OCI-M1 (cell line): Measurements from ENCODE around the gene TAF11L11.
"Not testable (repeated sequence)": the region's sequence is repeated elsewhere in the genome, so short reads cannot be mapped to it uniquely, and the experiment has no call there.

Source experiments
- DNase-seq: peaks from one replicate; lab custom pipeline; 2025; lab: John Stamatoyannopoulos, UW

The TAF11L11 gene

DNA sequence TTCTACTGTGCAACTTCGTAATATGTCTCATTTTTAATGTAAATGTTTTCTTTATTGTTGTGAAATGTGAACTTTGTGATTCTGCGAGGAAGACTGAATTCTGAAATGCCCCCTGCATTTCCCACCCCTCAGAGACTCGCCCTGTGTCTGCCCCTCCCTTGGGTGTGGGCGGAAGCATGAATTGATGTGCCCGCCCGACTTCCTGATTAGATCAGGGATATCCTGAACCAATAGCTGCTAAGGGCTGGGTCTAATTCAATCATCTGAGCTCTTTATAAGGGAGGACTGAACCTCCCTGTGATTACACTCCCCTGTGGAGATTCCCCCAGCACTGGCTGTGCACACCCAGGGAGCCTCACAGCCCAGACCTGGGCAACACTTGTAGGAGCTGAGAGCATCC, at the start of gene TAF11L11:
Gene TAF11L11 (plus strand): TSS at position 304 of the 400 bp plus-strand sequence.
- not testable (repeated sequence) for DNase-seq

DNA sequence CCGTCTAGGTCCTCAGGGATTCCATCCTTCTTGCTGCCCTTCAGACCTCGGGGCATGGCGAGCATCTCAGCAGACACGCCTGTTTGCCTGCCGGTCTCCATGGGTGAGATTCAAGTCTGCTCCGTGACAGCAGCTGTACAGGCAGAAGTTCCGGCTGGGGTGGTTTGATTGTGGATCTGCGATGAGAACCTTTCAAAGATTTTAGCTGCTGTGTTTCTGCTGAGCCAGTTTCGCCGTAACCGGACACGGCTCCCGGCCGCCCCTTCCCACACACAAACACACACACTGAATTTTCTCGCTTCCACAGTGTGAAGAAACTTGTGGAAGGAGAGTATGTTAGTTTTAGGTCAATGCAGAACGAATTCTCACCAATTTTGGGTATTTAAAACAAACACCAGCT, 18.3 kb upstream of the TAF11L11 start, which contains the start of gene TAF11L7:
Gene TAF11L7 (minus strand): TSS at position 101 of the 400 bp plus-strand sequence.
- not testable (repeated sequence) for DNase-seq

DNA sequence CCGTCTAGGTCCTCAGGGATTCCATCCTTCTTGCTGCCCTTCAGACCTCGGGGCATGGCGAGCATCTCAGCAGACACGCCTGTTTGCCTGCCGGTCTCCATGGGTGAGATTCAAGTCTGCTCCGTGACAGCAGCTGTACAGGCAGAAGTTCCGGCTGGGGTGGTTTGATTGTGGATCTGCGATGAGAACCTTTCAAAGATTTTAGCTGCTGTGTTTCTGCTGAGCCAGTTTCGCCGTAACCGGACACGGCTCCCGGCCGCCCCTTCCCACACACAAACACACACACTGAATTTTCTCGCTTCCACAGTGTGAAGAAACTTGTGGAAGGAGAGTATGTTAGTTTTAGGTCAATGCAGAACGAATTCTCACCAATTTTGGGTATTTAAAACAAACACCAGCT, 13.1 kb upstream of the TAF11L11 start, which contains the start of gene TAF11L8:
Gene TAF11L8 (minus strand): TSS at position 101 of the 400 bp plus-strand sequence.
- not testable (repeated sequence) for DNase-seq

DNA sequence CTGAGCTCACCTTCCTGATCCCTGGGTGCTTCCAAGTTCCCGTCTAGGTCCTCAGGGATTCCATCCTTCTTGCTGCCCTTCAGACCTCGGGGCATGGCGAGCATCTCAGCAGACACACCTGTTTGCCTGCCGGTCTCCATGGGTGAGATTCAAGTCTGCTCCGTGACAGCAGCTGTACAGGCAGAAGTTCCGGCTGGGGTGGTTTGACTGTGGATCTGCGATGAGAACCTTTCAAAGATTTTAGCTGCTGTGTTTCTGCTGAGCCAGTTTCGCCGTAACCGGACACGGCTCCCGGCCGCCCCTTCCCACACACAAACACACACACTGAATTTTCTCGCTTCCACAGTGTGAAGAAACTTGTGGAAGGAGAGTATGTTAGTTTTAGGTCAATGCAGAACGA, 9.7 kb upstream of the TAF11L11 start, which contains the start of gene TAF11L9:
Gene TAF11L9 (minus strand): TSS at position 140 of the 400 bp plus-strand sequence.
- not testable (repeated sequence) for DNase-seq

DNA sequence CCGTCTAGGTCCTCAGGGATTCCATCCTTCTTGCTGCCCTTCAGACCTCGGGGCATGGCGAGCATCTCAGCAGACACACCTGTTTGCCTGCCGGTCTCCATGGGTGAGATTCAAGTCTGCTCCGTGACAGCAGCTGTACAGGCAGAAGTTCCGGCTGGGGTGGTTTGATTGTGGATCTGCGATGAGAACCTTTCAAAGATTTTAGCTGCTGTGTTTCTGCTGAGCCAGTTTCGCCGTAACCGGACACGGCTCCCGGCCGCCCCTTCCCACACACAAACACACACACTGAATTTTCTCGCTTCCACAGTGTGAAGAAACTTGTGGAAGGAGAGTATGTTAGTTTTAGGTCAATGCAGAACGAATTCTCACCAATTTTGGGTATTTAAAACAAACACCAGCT, 6.3 kb upstream of the TAF11L11 start, which contains the start of gene TAF11L10:
Gene TAF11L10 (minus strand): TSS at position 101 of the 400 bp plus-strand sequence.
- DNase-seq = not testable (repeated sequence)

DNA sequence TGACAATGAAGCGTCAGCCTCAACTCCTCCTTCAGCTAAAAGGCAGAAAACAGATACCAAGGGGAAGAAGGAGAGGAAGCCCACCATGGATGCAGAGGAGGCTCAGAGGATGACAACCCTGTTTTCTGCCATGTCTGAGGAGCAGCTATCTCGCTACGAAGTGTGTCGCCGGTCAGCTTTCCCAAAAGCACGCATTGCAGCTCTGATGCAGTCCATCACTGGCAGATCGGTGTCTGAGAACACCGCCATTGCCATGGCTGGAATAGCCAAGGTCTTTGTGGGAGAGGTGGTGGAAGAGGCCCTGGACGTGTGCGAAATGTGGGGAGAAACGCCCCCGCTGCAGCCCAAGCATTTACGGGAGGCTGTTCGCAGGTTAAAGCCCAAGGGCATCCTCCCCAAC, 968 bp downstream of the TAF11L11 start:
- DNase-seq = no peak

DNA sequence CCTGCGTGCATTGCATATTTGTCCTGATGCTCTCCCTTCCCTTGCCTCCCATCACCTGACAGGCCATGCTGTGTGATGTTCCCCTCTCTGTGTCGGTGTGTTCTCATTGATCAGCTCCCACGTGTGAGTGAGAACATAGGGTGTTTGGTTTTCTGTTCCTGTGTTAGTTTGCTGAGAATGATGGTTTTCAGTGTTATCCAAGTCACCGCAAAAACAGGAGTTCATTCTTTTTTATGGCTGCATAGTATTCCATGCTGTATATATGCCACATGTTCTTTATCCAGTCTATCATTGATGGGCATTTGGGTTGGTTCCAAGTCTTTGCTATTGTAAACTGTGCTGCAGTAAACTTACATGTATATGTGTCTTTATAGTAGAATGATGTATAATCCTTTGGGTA, 3.5 kb downstream of the TAF11L11 start:
- DNase-seq = not testable (repeated sequence)

DNA sequence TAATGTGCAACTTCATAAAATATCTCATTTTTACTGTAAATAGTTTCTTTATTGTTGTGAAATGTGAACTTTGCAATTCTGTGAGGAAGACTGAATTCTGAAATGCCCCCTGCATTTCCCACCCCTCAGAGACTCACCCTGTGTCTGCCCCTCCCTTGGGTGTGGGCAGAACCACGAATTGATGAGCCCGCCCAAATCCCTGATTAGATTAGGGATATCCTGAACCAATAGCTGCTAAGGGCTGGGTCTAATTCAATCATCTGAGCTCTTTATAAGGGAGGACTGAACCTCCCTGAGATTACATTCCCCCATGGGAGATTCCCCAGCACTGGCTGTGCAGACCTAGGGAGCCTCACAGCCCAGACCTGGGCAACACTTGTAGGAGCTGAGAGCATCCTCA, 6.1 kb downstream of the TAF11L11 start, which contains the start of gene TAF11L12:
Gene TAF11L12 (plus strand): TSS at position 301 of the 400 bp plus-strand sequence.
- DNase-seq = not testable (repeated sequence)

DNA sequence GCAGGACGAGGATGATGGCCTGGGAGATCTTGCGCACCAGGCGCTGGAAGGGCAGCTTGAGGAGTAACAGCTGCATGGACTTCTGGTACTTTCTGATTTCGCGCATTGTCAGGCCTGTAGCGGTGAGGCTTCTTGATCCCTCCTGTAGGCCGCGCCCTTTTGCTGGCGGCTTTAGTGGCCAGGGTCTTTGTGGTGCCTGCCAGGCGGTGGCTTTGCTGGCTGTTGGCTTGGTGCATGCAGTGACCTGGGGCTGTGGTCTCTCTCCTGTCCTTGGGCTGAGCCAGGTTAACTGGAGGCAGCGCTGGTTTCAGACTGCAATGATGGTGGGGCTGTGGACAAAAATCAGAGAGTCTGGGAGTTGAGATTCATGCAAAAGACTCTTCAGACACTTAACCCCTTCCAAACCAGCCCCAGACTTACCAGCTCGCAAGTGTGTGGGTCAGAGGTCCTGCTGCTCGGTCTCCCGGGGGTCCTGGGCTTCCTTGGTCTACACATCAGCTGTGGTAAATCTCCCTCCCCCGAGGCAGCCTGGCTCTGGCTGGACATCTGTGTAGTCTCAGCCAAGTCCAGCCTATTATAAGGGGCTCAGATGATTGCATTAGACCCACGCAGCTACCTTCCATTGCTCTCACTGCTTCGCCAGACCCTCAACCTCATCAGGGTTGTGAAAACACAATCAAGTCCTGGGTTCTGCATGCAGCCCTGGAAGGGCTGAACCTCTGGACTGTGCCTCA, 11.1 kb downstream of the TAF11L11 start:
- DNase-seq = no peak

DNA sequence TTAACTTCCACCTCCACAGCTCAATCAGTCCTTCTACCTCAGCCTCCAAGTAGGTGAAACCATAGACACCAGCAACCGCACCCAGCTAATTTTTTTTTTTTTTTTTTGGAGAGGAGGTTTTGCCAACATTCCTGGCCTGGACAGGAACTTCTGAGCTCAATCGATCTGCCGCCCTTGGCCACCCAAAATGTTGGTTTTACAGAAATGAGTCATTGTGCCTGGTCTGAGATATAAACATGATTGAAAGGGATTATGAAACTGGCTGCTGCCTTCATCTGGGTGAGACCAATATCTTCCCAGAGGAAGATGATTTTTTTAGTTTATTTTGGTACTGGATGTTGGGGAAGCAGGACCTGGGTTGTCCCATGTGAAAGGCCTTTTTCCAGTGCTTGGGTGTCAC, 15.4 kb downstream of the TAF11L11 start:
- DNase-seq = no peak

DNA sequence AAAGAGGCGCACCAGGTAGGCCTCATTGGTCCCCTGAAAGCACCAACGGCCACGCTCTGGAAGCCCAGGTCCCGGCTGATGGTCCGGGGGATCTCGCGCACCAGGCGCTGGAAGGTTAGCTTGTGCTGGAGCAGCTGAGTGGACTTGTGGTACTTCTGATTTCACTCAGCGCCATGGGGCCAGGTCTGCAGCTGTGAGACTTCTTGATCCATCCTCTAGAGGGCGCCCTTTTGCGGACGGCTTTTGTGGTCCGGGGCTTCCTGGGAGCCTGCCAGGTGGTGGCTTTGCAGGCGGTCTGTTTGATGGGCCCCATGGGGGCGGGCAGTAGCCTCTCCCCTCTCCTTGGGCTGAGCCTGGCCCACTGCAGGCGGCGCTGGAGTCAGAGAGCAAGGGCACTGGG, 16.6 kb downstream of the TAF11L11 start:
- no peak for DNase-seq

DNA sequence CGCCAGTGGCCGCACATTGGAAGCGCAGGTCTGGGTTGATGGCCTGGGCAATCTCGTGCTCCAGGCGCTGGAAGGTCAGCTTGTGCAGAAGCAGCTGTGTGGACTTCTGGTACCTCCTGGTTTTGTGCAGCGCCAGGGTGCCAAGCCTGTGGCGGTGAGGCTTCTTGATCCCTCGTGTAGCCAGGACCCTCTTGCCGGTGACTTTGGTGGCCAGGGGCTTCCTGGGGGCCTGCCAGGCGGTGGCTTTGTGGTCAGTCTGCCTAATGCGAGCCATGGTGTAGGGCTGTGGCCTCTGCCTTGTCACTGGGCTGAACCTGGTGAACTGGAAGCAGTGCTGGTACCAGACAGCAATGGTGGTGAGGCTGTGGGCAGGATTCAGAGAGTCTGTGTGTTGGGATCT, 21.7 kb downstream of the TAF11L11 start:
- no peak for DNase-seq

DNA sequence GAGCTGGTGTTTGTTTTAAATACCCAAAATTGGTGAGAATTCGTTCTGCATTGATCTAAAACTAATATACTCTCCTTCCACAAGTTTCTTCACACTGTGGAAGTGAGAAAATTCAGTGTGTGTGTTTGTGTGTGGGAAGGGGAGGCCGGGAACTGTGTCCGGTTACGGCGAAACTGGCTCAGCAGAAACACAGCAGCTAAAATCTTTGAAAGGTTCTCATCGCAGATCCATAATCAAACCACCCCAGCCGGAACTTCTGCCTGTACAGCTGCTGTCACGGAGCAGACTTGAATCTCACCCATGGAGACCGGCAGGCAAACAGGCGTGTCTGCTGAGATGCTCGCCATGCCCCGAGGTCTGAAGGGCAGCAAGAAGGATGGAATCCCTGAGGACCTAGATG, 27.8 kb downstream of the TAF11L11 start, which contains the start of gene TAF11L13:
Gene TAF11L13 (plus strand): TSS at position 301 of the 400 bp plus-strand sequence.
- DNase-seq = not testable (repeated sequence)

DNA sequence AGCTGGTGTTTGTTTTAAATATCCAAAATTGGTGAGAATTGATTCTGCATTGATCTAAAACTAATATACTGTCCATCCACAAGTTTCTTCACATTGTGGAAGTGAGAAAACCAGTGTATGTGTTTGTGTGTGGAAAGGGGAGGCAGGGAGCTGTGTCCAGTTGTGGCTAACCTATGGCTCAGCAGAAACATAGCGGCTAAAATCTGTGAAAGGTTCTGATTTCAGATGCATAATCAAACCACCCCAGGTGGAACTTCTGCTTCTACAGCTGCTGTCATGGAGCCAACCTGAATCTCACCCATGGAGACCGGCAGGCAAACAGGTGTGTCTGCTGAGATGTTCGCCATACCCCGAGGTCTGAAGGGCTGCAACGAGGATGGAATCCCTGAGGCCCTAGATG, 30.2 kb downstream of the TAF11L11 start, which contains the start of gene TAF11L14:
Gene TAF11L14 (plus strand): TSS at position 301 of the 400 bp plus-strand sequence.
- no peak for DNase-seq

DNA sequence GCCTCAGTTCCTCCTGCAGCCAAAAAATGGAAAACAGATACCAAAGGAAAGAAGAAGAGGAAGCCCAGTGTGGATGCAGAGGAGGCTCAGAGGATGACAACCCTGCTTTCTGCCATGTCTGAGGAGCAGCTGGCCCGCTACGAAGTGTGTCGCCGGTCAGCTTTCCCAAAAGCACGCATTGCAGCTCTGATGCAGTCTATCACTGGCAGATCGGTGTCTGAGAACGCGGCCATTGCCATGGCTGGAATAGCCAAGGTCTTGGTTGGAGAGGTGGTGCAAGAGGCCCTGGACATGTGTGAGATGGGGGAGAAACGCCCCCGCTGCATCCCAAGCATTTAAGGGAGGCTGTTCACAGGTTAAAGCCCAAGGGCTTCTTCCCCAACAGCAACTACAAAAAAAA, 45.2 kb downstream of the TAF11L11 start:
- DNase-seq = not testable (repeated sequence)

DNA sequence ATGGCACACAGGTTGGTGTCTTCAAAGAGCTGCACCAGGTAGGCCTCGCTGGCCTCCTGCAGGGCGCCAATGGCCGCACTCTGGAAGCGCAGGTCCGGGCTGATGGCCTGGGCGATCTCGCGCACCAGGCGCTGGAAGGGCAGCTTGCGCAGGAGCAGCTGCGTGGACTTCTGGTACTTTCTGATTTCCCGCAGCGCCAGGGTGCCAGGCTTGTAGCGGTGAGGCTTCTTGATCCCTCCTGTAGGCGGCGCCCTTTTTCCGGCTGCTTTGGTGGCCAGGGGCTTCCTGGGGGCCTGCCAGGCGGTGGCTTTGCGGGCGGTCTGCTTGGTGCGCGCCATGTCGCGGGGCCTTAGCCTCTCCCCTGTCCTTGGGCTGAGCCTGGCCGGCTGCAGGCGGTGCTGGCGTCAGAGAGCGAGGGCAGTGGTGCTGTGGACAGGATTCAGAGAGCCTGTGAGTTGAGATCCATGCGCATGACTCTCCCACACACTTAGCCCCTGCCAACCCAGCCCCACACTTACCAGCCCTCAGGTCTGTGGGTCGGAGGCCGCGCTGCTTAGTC, 51.3 kb downstream of the TAF11L11 start:
- not testable (repeated sequence) for DNase-seq
